ENCODE results near the gene RAD51B. TPM values are rescaled to one million over a fixed set of nuclear protein-coding genes. Genes with fewer than 3 reads are reported as not detected.

RAD51B gene
- total RNA-seq, 1 experiment from 2014 or later: 14.2 TPM

DNA sequence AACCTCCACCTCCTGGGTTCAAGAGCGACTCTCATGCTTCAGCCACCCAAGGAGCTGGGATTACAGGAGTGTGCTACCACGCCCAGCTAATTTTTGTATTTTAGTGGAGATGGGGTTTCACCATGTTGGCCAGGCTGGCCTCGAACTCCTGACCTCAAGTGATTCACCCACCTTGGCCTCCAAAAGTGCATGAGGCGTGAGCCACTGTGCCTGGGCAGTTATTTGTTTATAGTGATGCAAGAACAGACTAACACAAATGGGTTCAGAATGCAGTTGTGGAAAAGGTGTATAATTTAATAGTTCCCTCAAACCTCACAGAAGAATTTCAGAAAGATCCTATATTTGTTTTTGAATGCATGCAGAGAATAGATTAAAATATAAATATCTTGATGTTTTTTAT, 526.2 kb downstream of the RAD51B start:
- peaks cover 13% of the 10 kb centered on the region for H3K9me3 Mint-ChIP-seq
- no peak overlapping the region for H3K4me3 Mint-ChIP-seq
- H3K27ac Mint-ChIP-seq: no peak overlapping the region
- ChIA-PET CTCF (no interaction called here), POLR2A (no interaction called here)
- peaks cover 5% of the 10 kb centered on the region for H3K27me3 Mint-ChIP-seq (ENCODE audit: low read depth)
- TF ChIP-seq, protein P1, sequence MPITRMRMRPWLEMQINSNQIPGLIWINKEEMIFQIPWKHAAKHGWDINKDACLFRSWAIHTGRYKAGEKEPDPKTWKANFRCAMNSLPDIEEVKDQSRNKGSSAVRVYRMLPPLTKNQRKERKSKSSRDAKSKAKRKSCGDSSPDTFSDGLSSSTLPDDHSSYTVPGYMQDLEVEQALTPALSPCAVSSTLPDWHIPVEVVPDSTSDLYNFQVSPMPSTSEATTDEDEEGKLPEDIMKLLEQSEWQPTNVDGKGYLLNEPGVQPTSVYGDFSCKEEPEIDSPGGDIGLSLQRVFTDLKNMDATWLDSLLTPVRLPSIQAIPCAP (CRISPR knock-in tag; IDR thresholded peaks at IDR 0.05): no peak
- no peak for TF ChIP-seq ZNF121 (CRISPR knock-in tag; IDR thresholded peaks at IDR 0.05)
- TF ChIP-seq TP53 (CRISPR knock-in tag; IDR thresholded peaks at IDR 0.05): no peak
- TF ChIP-seq HMGA2 (CRISPR knock-in tag; IDR thresholded peaks at IDR 0.05): no peak
- TF ChIP-seq, protein P2, sequence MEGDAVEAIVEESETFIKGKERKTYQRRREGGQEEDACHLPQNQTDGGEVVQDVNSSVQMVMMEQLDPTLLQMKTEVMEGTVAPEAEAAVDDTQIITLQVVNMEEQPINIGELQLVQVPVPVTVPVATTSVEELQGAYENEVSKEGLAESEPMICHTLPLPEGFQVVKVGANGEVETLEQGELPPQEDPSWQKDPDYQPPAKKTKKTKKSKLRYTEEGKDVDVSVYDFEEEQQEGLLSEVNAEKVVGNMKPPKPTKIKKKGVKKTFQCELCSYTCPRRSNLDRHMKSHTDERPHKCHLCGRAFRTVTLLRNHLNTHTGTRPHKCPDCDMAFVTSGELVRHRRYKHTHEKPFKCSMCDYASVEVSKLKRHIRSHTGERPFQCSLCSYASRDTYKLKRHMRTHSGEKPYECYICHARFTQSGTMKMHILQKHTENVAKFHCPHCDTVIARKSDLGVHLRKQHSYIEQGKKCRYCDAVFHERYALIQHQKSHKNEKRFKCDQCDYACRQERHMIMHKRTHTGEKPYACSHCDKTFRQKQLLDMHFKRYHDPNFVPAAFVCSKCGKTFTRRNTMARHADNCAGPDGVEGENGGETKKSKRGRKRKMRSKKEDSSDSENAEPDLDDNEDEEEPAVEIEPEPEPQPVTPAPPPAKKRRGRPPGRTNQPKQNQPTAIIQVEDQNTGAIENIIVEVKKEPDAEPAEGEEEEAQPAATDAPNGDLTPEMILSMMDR (IDR thresholded peaks at IDR 0.05): no peak
- H3K36me3 Mint-ChIP-seq: peaks cover 16% of the 10 kb centered on the region
- DNase-seq (ENCODE audit: low spot score): no peak
- peaks cover 42% of the 10 kb centered on the region for H3K4me1 Mint-ChIP-seq
- no peak for ATAC-seq

DNA sequence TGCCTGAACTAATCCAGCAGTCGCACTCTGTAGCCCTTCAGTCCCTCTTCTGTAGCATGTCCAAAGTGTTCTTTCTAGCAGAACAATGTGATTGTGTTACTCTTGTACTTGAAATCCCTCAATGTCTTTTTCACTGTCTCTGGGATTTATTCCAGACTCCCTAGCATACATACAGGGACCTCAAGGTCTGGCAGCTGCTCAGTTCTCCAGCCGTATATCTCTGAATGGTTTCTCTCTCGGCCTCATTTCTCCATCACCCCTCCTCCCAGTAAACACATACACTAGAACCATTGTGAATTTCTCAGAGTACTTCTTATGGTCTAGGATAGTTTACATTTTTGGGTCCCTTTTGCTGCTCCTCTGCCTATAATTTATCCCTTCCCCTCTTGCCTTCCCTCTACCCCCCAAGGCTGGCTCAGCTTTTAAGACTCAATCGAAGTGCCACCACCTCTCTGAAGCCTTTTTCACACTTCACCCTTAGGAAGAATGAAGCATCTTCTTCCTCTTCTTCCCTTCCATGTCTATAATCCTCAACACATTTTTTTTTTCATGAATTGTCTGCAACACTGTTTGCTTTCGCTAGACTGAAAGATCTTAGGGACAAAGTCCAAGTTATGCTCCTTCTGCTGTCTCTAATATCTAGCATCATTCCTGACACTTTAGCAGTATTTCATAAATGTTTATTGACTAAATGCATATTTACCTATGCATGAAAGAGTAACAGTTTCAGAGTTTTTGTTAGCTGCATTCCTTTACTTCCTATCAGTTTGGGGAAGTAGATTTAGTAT, 527.2 kb downstream of the RAD51B start:
- ATAC-seq: no peak

More for the DNA sequence above, 527.2 kb downstream of the RAD51B start:
- Mint-ChIP-seq H3K4me1 (peaks cover 32% of the 10 kb centered on the region), H3K27me3 (ENCODE audit: low read depth) (peaks cover 5% of the 10 kb centered on the region), H3K36me3 (peaks cover 16% of the 10 kb centered on the region), H3K27ac (no peak overlapping the region), H3K9me3 (peaks cover 17% of the 10 kb centered on the region), H3K4me3 (no peak overlapping the region)
- TF ChIP-seq, protein P3, sequence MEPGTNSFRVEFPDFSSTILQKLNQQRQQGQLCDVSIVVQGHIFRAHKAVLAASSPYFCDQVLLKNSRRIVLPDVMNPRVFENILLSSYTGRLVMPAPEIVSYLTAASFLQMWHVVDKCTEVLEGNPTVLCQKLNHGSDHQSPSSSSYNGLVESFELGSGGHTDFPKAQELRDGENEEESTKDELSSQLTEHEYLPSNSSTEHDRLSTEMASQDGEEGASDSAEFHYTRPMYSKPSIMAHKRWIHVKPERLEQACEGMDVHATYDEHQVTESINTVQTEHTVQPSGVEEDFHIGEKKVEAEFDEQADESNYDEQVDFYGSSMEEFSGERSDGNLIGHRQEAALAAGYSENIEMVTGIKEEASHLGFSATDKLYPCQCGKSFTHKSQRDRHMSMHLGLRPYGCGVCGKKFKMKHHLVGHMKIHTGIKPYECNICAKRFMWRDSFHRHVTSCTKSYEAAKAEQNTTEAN (CRISPR knock-in tag; IDR thresholded peaks at IDR 0.05): no peak
- TF ChIP-seq, protein P4, sequence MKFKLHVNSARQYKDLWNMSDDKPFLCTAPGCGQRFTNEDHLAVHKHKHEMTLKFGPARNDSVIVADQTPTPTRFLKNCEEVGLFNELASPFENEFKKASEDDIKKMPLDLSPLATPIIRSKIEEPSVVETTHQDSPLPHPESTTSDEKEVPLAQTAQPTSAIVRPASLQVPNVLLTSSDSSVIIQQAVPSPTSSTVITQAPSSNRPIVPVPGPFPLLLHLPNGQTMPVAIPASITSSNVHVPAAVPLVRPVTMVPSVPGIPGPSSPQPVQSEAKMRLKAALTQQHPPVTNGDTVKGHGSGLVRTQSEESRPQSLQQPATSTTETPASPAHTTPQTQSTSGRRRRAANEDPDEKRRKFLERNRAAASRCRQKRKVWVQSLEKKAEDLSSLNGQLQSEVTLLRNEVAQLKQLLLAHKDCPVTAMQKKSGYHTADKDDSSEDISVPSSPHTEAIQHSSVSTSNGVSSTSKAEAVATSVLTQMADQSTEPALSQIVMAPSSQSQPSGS (CRISPR knock-in tag; IDR thresholded peaks at IDR 0.05; ENCODE audit: borderline replicate concordance, low read depth): no peak
- no peak for TF ChIP-seq PRRX2 (CRISPR knock-in tag; IDR thresholded peaks at IDR 0.05)
- TF ChIP-seq, protein P5, sequence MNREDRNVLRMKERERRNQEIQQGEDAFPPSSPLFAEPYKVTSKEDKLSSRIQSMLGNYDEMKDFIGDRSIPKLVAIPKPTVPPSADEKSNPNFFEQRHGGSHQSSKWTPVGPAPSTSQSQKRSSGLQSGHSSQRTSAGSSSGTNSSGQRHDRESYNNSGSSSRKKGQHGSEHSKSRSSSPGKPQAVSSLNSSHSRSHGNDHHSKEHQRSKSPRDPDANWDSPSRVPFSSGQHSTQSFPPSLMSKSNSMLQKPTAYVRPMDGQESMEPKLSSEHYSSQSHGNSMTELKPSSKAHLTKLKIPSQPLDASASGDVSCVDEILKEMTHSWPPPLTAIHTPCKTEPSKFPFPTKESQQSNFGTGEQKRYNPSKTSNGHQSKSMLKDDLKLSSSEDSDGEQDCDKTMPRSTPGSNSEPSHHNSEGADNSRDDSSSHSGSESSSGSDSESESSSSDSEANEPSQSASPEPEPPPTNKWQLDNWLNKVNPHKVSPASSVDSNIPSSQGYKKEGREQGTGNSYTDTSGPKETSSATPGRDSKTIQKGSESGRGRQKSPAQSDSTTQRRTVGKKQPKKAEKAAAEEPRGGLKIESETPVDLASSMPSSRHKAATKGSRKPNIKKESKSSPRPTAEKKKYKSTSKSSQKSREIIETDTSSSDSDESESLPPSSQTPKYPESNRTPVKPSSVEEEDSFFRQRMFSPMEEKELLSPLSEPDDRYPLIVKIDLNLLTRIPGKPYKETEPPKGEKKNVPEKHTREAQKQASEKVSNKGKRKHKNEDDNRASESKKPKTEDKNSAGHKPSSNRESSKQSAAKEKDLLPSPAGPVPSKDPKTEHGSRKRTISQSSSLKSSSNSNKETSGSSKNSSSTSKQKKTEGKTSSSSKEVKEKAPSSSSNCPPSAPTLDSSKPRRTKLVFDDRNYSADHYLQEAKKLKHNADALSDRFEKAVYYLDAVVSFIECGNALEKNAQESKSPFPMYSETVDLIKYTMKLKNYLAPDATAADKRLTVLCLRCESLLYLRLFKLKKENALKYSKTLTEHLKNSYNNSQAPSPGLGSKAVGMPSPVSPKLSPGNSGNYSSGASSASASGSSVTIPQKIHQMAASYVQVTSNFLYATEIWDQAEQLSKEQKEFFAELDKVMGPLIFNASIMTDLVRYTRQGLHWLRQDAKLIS (CRISPR knock-in tag; IDR thresholded peaks at IDR 0.05; ENCODE audit: borderline replicate concordance): no peak
- TF ChIP-seq JAZF1 (CRISPR knock-in tag; IDR thresholded peaks at IDR 0.05): no peak
- no peak for TF ChIP-seq CREM (CRISPR knock-in tag; IDR thresholded peaks at IDR 0.05)
- TF ChIP-seq, protein P6, sequence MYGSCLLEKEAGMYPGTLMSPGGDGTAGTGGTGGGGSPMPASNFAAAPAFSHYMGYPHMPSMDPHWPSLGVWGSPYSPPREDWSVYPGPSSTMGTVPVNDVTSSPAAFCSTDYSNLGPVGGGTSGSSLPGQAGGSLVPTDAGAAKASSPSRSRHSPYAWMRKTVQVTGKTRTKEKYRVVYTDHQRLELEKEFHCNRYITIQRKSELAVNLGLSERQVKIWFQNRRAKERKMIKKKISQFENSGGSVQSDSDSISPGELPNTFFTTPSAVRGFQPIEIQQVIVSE (CRISPR knock-in tag; IDR thresholded peaks at IDR 0.05; ENCODE audit: borderline replicate concordance): no peak
- TF ChIP-seq ZNF121 (CRISPR knock-in tag; IDR thresholded peaks at IDR 0.05): no peak
- TF ChIP-seq TCF7 (CRISPR knock-in tag; IDR thresholded peaks at IDR 0.05; ENCODE audit: low read depth): no peak
- TF ChIP-seq, protein P7, sequence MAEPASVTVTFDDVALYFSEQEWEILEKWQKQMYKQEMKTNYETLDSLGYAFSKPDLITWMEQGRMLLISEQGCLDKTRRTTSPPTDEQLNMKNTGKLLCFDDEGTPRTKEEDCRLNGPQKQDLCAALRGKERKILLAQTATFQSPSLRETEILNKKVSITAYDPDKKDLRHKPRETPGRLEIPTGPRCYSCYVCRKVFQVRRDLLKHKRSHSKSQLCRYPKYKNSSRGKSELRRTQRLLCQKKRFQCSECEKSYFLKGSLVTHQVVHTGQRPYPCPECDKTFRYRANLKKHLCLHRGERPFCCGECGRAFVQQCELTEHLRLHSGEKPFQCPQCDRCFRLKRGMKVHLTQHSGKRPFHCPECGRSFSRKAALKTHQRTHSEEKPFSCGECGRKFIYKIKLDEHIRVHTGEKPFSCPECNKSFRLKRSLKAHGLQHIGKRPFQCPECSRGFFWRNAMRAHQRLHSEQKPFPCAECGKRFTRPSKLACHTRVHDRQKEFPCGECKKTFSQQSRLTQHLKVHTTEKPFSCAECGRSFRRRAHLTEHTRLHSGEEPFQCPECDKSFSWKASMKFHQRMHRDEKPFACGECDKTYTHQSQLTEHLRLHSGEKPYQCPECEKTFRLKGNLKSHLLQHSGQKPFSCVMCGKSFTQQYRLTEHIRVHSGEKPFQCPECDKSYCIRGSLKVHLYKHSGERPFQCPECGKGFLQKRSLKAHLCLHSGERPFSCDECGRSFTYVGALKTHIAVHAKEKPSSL (CRISPR knock-in tag; conservative IDR thresholded peaks at IDR 0.05): no peak
- no peak for TF ChIP-seq TEAD4 (CRISPR knock-in tag; IDR thresholded peaks at IDR 0.05)
- no peak for DNase-seq (ENCODE audit: low spot score)
- ChIA-PET CTCF (no interaction called here), POLR2A (no interaction called here)
